Lung (tissue), 13 donors: ENCODE results near the gene CPPED1. TPM values are rescaled to one million over a fixed set of nuclear protein-coding genes. Genes with fewer than 3 reads are reported as not detected.

Source experiments
- ATAC-seq: fragments of 200-7000 bp; cut with Tn5 transposase; one replicate; pipeline ENCODE4 v1.9.1; 2020; ENCODE audit warnings: moderate number of reproducible peaks; ENCODE audit not compliant: insufficient read depth, low FRiP score
- DNase-seq, 3 donors: peaks; one replicate each; pipeline ENCODE4 v3.0.0-alpha.2; 2013 to 2017
- H3K27ac ChIP-seq, 2 donors: one replicate each; pipeline ENCODE4 v1.5.1; 2013; ENCODE audit warnings: mild to moderate bottlenecking in 2 of 2, moderate library complexity in 2 of 2, control low read depth in 1 of 2, inconsistent platforms in 1 of 2, low read depth in 1 of 2, low read length in 1 of 2
- H3K27me3 ChIP-seq, 3 donors: one replicate each; pipeline ENCODE4 v1.5.1; 2013; ENCODE audit warnings: low read length in 2 of 3; ENCODE audit not compliant: control insufficient read depth in 3 of 3, insufficient read depth in 3 of 3
- H3K36me3 ChIP-seq, 4 donors: one replicate each; pipeline ENCODE4 v1.5.1; 2013; ENCODE audit warnings: low read length in 4 of 4, mild to moderate bottlenecking in 1 of 4, moderate library complexity in 1 of 4; ENCODE audit not compliant: control insufficient read depth in 4 of 4, insufficient read depth in 4 of 4
- H3K4me1 ChIP-seq, 5 donors: one replicate each; pipeline ENCODE4 v1.5.1; 2013; ENCODE audit warnings: low read length in 5 of 5, mild to moderate bottlenecking in 2 of 5, moderate library complexity in 1 of 5; ENCODE audit not compliant: control insufficient read depth in 5 of 5, insufficient read depth in 5 of 5
- H3K4me3 ChIP-seq: one replicate; pipeline ENCODE4 v1.5.1; 2013; ENCODE audit warnings: mild to moderate bottlenecking, control low read depth, moderate library complexity
- H3K9ac ChIP-seq, 2 donors: one replicate each; pipeline ENCODE4 v1.5.1; 2013; ENCODE audit warnings: low read length in 2 of 2, control low read depth in 1 of 2; ENCODE audit not compliant: insufficient read depth in 1 of 2
- H3K9me3 ChIP-seq, 4 donors: one replicate each; pipeline ENCODE4 v1.5.1; 2013; ENCODE audit warnings: low read length in 3 of 4, mild to moderate bottlenecking in 1 of 4, moderate library complexity in 1 of 4; ENCODE audit not compliant: control insufficient read depth in 4 of 4, insufficient read depth in 3 of 4
- WGBS, 2 donors: extraction: QIAGEN DNeasy Blood & Tissue Kit; methylation state at CpG; one replicate each; pipeline ENCODE4 v1.1.7; 2013; 5-methylcytosine and 5-hydroxymethylcytosine counted together
- polyA plus RNA-seq, 2 donors: library from polyadenylated mRNA; stranded (reverse); fragments of 200-250 nt; gene quantifications; one replicate each; pipeline ENCODE4 v1.2.1, GENCODE V29; 2013
- small RNA-seq: library from RNA; depleted of rRNA; stranded (forward); fragments of <200 nt; gene quantifications from one replicate; pipeline ENCODE3, GENCODE V24; 2014; ENCODE audit warnings: low replicate concordance
- total RNA-seq, 2 donors: library from RNA; depleted of rRNA in 1 of 2; stranded (reverse); fragments of >200 nt in 1 of 2; gene quantifications; one replicate each; pipeline ENCODE4 v1.2.1, GENCODE V29; 2014 to 2021
- TF ChIP-seq, protein P1 (sequence below): IDR thresholded peaks from 2 replicates; pipeline ENCODE4 v1.5.1; 2012; ENCODE audit warnings: mild to moderate bottlenecking; ENCODE audit errors: control extremely low read depth, extremely low read depth
- donor health status: control.
- donor health status: control.
- donor health status: Bipolar disorder and iron deficiency.
- donor health status: healthy.
- donor health status: DM: yes; HTN: yes; CAD: no.

Gene CPPED1
- total and polyA plus RNA-seq, 4 donors: 9.8 to 32.5 (median 14.2) TPM

DNA sequence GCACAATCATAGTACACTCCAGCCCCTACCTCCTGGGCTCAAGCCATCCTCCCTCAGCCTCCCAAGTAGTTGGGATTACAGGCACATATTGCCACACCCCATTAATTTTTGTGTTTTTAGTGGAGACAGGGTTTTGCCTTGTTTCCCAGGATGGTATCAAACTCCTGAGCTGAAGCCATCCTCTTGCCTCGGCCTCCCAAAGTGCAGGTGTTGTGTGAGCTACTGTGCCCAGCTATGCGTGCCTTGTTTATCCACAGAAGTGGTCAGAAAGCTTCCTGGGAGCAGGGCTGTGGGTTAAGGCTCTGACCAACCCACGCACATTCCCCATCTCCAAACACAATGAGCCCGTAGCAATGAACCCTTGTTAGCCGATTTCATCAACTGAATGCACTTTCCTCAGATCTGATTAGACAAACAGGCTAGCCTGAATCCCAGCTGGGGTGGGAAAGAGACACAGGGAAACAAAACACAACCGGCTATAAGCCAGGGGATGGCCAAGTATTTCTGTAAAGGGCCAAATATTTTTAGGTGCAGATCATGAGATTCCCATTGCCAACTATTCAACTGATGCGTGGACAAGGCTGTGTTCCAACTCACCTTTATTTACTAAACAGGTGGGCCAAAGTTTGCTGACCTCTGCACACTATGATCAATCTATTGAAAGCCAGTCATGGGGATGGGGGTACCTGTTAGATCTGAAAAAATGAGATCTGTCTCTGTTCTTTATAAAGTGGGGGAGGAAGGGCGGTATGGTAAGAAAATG is 193.6 kb downstream of the CPPED1 start:
- TF ChIP-seq, protein P1, sequence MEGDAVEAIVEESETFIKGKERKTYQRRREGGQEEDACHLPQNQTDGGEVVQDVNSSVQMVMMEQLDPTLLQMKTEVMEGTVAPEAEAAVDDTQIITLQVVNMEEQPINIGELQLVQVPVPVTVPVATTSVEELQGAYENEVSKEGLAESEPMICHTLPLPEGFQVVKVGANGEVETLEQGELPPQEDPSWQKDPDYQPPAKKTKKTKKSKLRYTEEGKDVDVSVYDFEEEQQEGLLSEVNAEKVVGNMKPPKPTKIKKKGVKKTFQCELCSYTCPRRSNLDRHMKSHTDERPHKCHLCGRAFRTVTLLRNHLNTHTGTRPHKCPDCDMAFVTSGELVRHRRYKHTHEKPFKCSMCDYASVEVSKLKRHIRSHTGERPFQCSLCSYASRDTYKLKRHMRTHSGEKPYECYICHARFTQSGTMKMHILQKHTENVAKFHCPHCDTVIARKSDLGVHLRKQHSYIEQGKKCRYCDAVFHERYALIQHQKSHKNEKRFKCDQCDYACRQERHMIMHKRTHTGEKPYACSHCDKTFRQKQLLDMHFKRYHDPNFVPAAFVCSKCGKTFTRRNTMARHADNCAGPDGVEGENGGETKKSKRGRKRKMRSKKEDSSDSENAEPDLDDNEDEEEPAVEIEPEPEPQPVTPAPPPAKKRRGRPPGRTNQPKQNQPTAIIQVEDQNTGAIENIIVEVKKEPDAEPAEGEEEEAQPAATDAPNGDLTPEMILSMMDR: no peak
- Histone ChIP-seq H3K27ac (no peak overlapping the region), H3K4me1 (no peaks in the 10 kb centered on the region), H3K9ac (no peak overlapping the region), H3K36me3 (no peaks in the 10 kb centered on the region), H3K4me3 (no peak overlapping the region), H3K27me3 (peaks cover 0 to 7% (median 0%) of the 10 kb centered on the region in 3 donors), H3K9me3 (peaks cover 0 to 3% (median 0%) of the 10 kb centered on the region in 4 donors)
- WGBS, 2 donors: 77 to 92% methylated on average over 8 of the region's 8 CpGs
- no peak for DNase-seq
- no peak for ATAC-seq

Small RNA genes lying within 50 kb of the gene (small RNA-seq; reads per million reads assigned to genes)
- gene MIR4718: not detected
- not detected for gene RF00443

Other genes with a start within 250 kb of the CPPED1 start
- under 1 TPM; 0.11 to 0.46 TPM for gene SHISA9, start 97.7 kb upstream of the CPPED1 start, total RNA-seq
- under 1 TPM; under 0.01 to 0.02 TPM for gene SHISA9, start 97.7 kb upstream of the CPPED1 start, polyA plus RNA-seq